ENCODE results near the gene RGL3. TPM values are rescaled to one million over a fixed set of nuclear protein-coding genes. Genes with fewer than 3 reads are reported as not detected.
A peak's percentile ranks its signal among the peaks of the same experiment; 100 is the strongest.
"Not testable (repeated sequence)": the region's sequence is repeated elsewhere in the genome, so short reads cannot be mapped to it uniquely, and the experiment has no call there.

The RGL3 gene
- total RNA-seq, 6 experiments from 2014 or later: 6.7 to 26.6 (median 19.7) TPM

DNA sequence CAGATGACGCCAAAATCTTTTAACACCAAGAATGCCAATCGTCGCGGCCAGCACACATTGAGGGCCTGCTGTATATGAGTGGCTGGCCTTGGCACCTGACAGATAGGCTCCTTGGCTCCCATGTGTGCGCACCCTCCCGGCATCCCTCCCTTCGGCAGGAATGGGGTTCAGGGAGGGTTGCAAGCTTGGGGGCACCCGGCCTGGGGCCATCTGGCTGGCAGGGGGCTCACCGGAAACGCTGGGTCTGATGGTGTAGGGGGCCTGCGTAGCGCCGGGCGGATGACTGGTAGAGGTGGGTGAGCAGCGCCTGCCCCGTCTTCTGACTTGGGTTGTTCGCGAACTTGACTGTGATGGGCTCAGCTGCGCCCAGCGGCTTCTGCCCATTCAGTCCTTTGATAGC is 38.7 kb upstream of the RGL3 start:
- TF ChIP-seq, protein P1, sequence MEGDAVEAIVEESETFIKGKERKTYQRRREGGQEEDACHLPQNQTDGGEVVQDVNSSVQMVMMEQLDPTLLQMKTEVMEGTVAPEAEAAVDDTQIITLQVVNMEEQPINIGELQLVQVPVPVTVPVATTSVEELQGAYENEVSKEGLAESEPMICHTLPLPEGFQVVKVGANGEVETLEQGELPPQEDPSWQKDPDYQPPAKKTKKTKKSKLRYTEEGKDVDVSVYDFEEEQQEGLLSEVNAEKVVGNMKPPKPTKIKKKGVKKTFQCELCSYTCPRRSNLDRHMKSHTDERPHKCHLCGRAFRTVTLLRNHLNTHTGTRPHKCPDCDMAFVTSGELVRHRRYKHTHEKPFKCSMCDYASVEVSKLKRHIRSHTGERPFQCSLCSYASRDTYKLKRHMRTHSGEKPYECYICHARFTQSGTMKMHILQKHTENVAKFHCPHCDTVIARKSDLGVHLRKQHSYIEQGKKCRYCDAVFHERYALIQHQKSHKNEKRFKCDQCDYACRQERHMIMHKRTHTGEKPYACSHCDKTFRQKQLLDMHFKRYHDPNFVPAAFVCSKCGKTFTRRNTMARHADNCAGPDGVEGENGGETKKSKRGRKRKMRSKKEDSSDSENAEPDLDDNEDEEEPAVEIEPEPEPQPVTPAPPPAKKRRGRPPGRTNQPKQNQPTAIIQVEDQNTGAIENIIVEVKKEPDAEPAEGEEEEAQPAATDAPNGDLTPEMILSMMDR (IDR thresholded peaks at IDR 0.05): no peak
- no peak for TF ChIP-seq POLR2A (IDR thresholded peaks at IDR 0.05)
- WGBS (ENCODE audit: insufficient coverage, low coverage, low lambda C conversion rate, missing lambda C conversion rate): 52% methylated on average over 5 of the region's 20 CpGs
- DNase-seq (no peak), ATAC-seq (no peak)
- Histone ChIP-seq H3K9me3 (no peaks in the 10 kb centered on the region), H3K36me3 (no peaks in the 10 kb centered on the region), H3K4me3 (no peak overlapping the region), H3K27me3 (no peaks in the 10 kb centered on the region), H3K4me1 (no peaks in the 10 kb centered on the region), H3K27ac (no peak overlapping the region)
- intact Hi-C loops (cut with DNase I): no loop called here

DNA sequence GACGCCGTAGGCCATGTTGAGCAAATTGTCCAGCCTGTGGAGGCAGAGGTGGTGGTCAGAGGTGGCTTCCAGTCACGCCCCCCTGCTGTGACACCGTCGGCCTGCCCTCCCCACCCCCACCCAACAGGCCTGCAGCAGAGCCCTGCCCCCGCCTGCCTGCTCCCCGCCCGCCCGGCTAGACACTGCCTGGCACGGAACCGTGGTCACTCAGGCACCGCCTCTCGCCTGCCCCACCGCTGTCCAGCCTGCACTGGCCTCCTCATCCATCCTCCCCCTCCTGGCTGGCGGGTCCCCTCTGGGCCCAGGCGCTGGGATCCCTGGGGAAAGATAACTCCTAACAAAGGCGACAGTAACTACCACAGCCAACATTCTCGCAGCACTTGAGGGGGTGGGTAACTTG is 38.0 kb upstream of the RGL3 start:
- ATAC-seq (peak in 1 of 4 donors; percentile 12), DNase-seq (no peak)
- no peak overlapping the region for H3K4me3 ChIP-seq
- no peak for TF ChIP-seq POLR2A (IDR thresholded peaks at IDR 0.05)
- TF ChIP-seq, protein P1 (IDR thresholded peaks at IDR 0.05): no peak
- H3K9me3 ChIP-seq: no peaks in the 10 kb centered on the region
- intact Hi-C loops (cut with DNase I): no loop called here
- no peak overlapping the region for H3K27ac ChIP-seq
- H3K4me1 ChIP-seq: no peaks in the 10 kb centered on the region
- H3K36me3 ChIP-seq: no peaks in the 10 kb centered on the region
- 20% methylated on average over 2 of the region's 18 CpGs for WGBS (ENCODE audit: insufficient coverage, low coverage, low lambda C conversion rate, missing lambda C conversion rate)
- no peaks in the 10 kb centered on the region for H3K27me3 ChIP-seq

DNA sequence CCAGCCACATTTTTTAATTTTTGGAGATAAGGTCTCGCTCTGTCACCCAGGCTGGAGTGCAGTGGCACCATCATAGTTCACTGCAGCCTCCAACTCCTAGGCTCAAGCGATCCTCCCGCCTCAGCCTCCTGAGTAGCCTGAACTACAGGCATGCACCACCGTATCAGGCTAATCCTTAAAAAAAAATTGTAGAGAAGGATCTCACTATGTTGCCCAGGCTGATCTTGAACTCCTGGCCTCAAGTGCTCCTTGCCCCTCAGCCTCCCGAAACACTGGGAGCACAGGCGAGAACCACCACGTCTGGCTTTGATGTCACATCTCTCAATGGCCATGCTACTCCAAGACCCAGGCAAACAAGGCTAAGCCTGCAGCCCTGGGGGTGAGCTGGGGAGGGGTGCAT is 37.5 kb upstream of the RGL3 start:
- no peak overlapping the region for H3K4me3 ChIP-seq
- TF ChIP-seq, protein P1 (IDR thresholded peaks at IDR 0.05): no peak
- no peak for TF ChIP-seq POLR2A (IDR thresholded peaks at IDR 0.05)
- no peaks in the 10 kb centered on the region for H3K9me3 ChIP-seq
- DNase-seq (no peak), ATAC-seq (no peak)
- H3K36me3 ChIP-seq: no peaks in the 10 kb centered on the region
- H3K27me3 ChIP-seq: no peaks in the 10 kb centered on the region
- no peak overlapping the region for H3K27ac ChIP-seq
- WGBS (ENCODE audit: insufficient coverage, low coverage, low lambda C conversion rate, missing lambda C conversion rate): 98% methylated on average over 7 of the region's 7 CpGs
- no peaks in the 10 kb centered on the region for H3K4me1 ChIP-seq
- intact Hi-C loops (cut with DNase I): no loop called here

DNA sequence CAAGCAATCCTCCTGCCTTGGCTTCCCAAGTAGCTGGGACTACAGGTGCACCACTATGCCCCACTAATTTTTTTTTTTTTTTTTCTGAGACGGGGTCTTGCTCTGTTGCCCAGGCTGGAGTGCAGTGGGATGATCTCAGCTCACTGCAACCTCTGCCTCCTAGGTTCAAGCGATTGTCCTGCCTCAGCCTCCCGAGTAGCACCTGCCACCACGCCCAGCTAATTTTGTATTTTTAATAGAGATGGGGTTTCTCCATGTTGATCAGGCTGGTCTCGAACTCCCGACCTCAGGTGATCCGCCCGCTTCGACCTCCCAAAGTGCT is 36.1 kb upstream of the RGL3 start:
- intact Hi-C loops (cut with DNase I); ATAC-seq: not testable (repeated sequence)

DNA sequence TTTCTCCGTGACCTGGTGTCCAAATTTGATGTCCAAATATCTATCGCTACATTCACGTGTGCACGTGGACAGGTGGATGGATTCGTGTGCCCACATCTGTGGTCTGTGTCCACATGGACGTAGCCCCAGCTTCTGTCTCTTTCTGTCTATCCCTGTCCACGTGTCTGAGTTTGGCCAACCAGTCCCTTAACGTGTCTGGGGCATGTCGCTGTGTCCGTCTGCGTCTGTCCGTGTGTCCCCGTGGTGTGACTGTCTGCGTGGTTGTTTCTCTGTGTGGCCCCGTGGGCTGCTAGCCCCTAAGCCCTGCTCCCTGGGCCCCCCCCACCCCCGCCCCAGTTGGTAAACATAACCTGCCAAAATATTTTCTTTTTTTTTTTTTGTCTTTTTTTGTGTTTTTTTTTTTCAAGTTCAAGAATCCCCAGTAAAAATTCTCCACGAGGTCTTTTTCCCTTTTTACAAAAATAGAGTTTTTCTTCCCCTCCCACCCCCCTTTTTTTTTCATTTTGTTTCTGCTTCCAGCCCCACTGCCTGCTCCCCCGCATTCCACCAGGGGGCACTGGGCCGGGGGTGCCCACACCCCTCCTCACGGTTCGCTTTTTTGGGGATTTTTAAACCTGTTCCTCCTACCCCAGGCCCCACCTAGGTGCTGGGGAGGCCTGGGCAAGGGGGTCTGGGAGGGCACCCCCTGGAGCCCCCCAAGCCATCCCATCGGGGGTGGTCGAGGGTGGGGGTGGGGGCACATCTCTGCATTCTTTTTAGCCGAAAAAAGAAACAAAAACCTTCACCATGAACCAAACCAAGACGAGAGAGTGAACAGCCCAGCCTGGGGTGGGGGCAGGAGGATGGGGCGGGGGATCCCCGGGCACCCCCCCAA is 34.6 kb upstream of the RGL3 start:
- intact Hi-C loops (cut with DNase I): no loop called here

More for the DNA sequence above, 36.1 kb upstream of the RGL3 start:
- H3K4me3 ChIP-seq, H3K36me3 ChIP-seq, H3K9me3 ChIP-seq, H3K4me1 ChIP-seq, H3K27ac ChIP-seq, H3K27me3 ChIP-seq, DNase-seq: not testable (repeated sequence)
- WGBS (ENCODE audit: insufficient coverage, low coverage, low lambda C conversion rate, missing lambda C conversion rate): 77% methylated on average over 3 of the region's 9 CpGs

More for the DNA sequence above, 34.6 kb upstream of the RGL3 start:
- H3K36me3 ChIP-seq: peaks cover 0 to 11% (median 1%) of the 10 kb centered on the region in 4 donors
- ATAC-seq: no peak
- H3K27me3 ChIP-seq: no peaks in the 10 kb centered on the region
- DNase-seq: no peak
- WGBS (ENCODE audit: insufficient coverage, low coverage, low lambda C conversion rate, missing lambda C conversion rate): 36% methylated on average over 16 of the region's 27 CpGs
- TF ChIP-seq, protein P1 (IDR thresholded peaks at IDR 0.05): peak in 1 of 4 donors; percentile 7
- TF ChIP-seq POLR2A (IDR thresholded peaks at IDR 0.05): no peak
- no peak overlapping the region for H3K4me3 ChIP-seq
- H3K27ac ChIP-seq: no peak overlapping the region
- H3K9me3 ChIP-seq: no peaks in the 10 kb centered on the region
- no peaks in the 10 kb centered on the region for H3K4me1 ChIP-seq

Measured in right lobe of liver (tissue), 6 donors.